GM18508 (cell line): ENCODE results near the gene NOL4L.

Experiments used
- ATAC-seq: cut with Tn5 transposase; IDR thresholded peaks from one replicate; pipeline ENCODE4 v1.9.1; 2021; ENCODE audit warnings: moderate number of reproducible peaks; ENCODE audit not compliant: insufficient read depth, unreplicated experiment

The NOL4L gene

DNA sequence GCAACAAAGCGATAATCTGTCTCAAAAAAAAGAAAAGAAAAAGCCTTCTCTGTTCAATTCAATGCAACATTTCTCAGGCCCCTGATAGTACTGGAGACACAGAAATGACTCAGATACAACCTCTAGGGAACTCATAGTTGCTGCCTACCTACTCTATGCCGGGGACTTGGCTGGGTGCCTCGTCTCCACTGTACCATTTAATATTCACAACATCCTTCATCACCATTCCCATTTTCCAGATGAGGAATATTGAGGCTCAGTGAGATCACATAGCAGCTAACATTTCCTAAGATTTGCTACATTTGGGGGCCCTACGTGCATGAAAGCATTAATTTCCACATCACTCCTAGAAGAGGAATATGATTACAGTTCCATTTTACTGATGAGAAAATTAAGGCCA, 7.5 kb downstream of the NOL4L start:
- no peak for ATAC-seq

DNA sequence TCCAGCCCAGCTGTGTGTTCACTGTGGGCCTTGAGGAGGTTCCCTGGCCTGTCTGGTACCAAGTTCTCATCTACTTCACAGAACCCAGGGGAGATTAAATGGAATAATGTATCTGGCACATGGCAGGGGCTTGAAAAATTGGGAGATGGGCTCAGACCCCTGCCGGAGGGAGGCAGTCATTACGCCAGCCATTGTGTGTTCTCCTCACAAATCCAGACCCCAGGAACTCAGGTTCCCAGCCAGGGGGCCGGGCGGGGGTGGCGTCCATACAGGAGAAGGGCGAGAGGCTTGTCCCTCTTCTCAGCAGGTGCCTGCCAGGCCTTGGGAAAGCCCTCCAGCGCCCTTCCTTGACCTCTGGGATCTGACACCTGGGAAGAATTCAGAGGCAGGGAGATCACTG, 8.1 kb downstream of the NOL4L start:
- ATAC-seq = no peak

DNA sequence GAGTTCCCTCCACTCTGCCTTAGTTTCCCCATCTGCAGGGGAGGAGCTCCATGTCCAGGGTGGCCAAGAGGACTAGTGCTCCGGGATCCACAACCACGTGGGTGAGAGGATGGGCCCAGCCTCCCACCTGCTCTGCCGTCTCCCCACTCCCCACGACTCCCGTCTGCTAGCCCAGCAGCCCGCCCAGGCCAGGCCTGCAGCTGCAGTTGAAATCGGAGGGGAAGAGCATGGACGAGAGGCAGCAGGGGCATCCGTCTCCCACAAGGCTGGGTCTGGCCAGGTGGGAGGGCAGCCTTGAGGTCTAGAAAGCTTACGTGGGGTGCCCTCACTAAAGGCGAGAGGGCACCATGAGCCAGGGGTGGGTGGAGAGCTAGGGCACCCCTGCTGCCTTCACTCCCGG, 8.6 kb downstream of the NOL4L start:
- ATAC-seq = no peak

DNA sequence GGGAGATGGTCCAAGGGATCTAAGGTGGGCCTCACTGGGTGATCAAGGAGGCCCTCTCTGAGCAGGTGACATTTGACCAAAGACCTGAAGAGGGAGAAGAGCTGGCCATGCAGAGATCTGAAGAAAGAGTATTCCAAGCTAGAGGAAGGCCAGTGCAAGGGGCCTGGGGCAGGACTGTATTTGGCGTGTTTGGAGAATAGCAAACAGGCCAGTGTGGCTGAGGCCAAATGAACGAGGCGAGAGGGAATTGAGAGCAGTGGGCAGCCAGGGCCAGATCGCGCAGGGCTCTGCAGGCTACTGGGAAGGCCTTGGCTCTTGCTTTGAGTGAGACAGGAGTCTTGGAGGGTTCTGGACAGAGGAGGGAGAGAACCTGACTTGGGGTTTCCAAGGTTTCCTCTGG, 9.3 kb downstream of the NOL4L start:
- no peak for ATAC-seq

DNA sequence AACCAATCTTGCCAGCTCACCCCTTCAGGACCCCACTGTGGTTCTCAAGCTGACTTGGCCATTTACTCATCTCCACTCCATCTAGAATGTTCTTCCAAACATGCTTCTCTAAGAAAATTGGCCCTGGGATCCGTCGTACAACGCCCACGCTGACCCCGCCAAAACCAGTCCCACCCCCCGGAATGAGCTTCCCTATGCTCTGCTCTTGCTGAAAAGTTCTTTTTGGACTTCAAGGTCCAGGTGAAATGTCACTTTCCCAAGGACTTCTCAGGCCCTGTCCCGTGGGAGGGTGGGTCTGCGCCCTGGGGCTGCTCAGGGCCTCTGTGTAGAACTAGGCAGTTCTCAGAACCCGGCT, 9.9 kb downstream of the NOL4L start:
- ATAC-seq = no peak

DNA sequence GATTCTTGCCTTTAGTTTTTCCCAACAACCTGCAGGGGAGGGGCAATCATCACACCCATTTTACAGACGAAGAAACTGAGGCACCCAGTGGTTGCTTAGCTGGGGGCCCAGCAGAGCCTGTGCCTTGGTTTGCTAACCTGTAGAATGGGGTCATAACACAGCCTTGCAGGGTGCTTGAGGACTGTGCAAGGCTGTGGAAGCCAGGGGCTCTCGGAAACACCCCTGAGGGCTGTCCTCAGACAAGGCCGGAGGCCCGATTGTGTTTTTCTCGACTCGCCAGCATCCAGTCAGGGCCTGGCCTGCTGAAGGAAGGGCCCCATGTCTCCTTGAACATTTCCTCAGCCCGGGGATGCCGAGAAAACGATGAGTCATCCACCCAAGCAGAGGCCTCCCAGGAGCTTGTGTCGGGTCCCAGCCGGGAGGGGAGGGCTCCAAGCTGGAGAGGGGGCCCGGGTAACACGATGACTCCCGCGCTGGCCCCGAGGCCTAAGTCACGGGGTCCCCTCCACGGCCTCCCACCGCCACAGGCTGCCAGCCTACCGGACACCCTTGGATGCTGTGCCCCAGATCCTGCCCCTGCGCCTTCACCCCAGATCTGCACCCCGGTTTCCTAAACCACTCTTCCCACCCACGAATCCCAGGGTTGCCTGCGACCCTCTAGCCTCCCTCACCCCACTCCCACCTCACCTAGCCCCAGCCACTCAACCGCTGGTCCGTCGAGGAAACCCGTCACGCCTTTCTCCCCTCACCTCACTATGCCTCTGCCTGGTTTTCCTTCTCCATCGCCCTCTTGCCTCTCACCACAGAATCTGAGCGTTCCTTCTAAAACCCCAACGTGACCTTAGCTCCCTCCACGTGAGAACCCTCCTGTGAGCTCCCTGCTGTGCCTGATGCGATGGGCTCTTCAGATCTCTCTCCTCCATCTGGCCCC, 10.6 kb downstream of the NOL4L start:
- ATAC-seq = no peak

DNA sequence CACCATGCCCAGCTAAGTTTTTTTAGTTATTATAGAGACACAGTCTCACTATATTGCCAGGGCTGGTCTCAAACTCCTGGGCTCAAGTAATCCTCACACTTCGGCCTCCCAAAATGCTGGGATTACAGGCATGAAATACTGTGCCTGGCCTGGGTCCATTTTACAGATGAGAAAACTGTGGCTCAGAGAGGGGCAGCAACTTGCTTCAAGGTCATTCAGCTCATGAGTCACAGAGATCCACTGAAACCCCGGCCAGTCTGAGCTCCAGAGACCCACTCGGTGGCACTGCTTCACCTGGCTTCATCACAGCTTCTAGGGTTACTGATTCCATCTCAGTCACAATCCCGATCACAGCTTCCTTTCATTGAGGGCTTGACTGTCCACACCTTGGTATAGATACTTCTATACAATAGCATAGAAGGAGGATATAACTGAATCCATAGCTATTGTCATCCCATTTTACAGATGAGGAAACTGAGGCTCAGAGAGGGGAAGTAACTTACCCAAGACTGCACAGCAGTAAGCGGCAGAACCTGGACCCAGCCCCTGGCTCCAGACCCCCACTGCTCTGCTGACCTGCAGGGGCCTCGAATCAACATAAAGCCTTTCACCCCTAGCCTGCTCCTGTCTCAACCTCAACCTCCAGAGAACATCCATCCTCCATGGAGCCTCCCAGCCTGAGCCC, 11.8 kb downstream of the NOL4L start:
- ATAC-seq = no peak

DNA sequence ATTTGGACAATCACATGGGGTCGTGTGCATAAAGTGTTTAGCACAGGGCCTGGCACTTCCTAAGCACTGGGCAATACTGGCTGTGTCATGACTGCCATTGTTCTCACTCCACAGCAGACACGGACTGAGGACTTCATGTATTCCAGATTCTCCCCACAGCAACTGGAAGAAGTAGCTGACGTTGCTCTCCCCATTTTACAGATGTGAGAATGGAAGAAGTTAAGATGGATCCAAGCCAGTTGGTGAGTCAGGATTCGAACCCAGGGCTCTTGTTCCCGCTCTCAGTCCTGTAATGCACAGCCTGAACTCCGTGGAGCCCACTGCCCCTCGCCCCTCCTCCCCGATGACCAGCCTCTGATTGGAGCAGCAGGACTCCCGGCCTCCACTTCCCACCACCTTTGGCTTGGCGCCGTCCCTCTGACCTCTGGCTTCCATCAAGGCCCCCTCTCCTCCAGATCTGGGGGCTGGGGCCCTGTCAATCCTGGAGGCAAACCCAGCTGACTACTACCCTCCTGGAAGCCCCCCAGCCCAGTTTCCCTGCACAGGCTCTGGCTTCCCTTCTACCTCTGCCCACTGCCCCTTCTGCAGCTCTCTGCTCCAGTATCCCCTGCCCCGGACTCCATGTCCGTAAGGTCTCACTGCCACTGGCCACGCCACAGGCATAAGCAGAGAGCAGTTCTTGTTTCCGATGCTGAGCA, 12.7 kb downstream of the NOL4L start:
- no peak for ATAC-seq

DNA sequence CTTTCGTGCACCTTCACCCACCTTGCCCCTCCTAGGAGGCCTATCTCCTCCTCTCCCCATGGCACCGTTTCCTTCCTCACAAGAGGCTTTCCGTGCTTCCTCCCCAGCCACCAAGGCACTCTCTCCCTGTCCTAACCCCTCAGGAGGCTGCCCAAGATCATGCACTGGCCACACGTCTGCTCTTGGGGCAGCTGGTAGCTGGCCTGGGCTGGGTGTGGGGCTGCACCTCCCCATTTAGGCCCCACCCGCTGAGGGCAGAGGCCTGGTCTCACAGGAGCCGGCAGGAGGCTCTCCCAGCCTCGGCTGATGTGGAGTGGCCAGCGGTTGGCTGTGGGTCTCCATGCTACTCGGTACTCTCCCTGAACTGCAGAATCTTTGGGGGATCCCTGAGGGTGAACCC, 13.6 kb downstream of the NOL4L start:
- ATAC-seq = no peak

DNA sequence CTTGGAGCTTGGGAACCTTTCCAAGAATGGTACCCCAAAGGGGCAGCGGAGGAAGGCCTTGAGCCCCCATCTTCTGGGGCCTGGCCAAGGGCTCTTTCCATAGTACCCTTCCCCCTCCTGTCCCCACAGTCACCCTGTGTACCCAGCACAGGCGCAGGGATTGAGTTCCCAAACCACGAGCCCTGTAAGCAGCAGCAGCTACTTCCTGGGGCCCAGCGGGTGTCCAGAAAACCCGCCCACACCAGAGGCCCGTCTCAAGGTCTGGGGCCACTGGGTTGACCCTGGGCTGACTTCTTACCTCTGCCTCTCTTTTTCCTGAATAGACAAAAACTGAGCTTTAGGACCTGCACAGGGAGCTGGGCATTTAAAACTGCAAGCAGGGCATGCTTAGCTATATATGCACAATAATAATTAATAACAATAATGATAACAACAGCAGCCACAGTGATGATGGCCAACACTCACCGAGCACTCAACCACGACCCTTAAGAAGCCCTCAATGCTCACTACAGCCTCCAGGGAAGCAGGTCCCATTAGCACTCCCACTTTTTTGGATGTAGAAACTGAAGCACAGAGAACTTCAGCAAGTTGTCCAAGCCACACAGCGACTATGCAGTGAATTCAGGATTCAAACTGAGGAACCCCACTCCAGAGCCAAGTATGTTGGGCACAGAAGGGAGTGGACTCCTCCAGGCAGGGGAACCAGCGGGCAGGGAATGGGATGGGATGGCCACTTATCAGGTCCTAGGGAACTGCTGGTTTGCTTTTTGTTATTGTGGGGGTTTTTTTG, 14.5 kb downstream of the NOL4L start:
- ATAC-seq = no peak

DNA sequence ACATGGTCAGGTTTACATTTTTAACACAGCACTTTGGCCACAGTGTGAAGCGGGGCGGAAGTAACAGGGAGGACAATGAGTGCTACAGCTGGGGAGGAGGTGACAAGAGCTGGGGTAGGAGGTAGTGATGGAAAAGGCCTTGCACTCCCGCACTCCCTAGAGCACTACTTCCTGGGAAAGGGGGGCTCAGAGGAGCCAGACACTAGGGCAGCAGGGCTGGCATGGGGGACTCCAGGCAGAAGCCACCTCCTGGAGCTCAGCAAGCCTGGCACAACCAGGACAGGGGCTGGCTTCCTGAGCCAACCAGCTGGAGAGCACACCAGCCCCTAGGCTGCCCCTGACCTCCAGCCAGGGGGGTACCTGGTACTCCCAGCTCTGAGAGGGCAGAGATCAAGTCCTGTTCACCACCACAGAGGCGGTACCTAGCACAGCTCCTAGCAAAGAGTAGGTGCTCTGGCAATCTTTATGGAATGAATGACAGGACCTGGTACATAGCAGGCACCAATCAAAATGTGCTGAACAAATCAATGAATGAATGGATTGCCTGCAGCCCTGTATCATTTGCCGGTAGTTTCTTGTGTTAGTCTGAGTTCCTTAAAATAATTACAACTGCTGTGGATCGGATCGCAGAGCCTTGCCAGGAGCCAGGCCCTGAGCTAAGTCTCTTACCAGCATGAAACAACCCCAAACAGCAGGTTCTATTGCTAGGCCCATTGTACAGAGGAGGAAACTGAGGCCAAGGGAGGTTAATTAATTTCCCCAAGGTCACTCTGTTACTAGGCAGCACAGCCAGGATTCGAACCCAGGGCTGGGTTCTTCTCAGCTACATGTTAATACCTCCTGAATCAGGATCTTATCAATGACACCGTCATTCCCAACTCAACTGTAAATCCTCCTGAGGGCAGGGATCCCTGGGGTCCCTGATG, 15.5 kb downstream of the NOL4L start:
- no peak for ATAC-seq

DNA sequence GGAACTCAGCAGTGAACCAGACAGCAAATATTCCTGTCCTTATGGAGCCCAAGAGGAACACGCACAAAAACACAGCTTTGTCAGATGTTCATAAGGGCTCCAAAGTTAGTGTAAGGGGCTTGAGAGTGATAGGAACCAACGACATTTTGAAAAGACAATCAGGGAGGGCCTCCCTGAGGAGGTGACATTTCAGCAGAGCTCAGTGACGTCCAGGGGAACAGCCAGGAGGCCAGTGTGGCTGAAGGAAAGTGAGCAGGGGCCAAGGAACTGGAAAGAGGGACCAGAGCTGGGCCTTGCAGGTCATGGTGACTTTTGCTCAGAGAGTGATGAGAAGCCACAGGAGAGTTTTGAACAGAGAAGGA, 16.1 kb downstream of the NOL4L start:
- no peak for ATAC-seq

DNA sequence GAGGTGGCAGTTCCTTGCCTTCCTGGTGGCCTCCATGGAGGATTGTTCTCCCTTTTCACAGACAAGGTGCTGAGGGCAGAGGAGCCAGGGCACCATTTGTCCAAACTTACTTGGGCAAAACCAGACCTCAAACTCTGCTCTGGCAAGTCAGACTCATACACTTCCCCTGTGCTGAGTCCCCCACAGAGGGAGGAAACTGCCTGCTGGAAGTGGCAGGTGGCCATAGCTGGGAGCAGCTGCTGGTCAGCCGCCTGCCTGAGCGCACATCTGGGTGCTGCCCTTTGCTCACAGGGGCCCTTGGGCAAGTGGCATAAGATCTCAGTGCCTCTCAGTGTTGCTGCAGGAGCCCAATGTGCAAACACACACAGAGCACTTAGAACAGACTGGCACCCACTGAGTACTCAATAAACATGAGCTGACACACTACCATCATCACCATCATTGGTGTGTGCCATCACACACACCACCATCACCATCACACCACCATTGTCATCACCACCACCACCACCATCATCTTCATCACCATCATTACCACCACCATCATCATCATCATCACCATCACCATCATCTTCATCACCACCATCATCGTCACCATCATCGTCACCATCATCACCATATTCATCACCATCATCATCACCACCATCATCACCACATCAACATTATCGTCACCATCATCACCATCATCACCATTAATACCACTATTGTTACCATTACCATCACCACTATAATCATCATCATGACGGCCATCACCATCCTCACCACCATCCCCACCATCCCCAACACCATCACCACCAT, 17.6 kb downstream of the NOL4L start:
- ATAC-seq = no peak

DNA sequence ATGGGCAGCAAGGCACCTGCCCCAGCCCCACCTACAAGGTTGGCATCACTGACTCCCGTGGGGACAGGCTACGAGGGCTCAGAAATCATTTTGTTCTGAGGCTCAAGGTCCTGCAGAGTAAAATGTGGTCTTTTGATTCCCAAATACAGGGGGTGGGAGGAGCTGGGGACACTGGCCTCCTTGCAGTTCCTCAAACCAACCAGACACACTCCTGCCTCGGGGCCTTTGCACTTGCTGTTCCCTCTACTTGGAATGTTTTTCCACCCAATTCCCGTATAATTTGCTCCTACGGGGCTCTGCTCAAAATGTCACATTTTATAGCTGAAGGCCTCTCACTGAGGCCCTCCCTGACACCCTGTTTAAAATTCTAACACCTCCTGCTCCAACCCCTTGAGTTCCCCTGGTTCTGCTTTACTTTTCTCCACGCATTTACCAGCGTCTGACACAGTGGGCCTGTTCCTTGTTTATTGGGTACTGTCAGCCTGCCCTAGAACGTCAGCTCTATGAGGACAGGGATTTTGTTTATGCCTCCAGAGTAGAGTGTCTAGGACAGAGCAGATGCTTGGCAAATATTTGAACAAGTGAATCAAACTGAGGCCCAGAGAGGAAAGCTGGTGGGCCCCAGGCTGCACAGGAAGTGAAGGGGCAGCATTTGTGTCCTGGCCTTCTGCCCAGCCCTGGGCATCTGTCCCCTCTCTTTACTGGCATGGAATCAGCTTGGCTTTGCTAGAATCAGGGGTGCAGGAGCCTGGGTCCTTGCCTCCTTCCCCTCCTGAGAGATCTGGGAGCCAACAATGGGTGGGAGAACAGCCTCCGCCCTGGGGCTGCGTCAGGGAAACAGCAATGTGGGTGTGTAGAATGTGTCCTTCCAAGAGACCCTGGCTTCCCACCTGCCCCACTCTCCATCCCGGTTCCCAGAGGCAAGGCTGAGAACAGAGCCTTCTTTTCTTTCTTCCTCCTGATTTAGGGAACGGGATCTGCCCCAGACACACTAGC, 18.5 kb downstream of the NOL4L start:
- ATAC-seq = no peak

DNA sequence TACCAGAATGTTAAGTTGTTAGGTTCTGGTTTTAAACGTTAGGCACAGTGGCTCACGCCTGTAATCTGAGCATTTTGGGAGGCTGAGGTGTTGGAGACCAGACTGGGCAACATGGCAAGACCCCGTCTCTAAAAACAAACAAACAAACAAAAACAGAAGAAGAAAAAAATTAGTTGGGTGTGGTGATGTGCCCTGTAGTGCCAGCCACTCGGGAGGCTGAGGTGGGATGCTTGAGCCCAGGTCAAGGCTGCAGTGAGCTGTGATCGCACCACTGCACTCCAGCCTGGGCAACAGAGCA, 19.4 kb downstream of the NOL4L start:
- no peak for ATAC-seq

DNA sequence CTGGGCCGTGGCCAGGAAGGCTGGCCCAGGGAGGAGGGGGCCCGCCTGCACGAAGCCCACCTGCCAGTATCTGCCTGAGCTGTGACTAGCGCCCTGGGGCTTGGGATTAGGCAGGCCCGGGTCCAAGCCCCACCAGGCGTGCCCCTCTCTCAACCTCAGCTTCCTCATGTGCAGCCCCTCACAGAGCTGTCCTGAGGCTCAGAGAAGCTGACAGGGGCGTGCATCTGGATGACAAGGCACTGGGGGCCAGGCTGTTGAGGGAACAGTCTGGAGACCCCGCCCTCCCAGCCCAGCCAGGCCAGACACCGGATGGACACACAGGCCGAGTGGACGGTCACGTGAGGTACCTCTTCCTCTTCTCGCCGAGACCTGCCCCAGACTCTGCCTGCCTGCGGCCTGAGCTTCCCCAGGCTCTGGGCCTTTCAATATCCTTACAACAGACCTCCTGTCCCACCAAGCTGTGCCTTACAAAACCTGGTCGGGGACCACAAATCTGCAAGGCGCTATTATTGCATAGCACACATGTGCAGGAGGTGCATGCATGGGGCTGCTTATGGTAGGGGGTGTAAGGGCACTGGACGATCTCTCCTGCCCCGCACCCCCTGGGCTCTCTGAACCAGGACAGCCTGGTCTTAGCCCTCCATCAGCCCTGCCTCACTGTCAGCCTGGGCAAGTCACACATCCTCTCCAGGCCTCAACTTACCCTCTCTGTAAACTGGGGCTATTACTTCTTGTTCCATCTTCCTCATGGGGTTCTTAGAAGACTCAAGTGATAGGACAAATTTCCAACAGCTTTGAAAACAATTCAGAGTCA, 20.0 kb downstream of the NOL4L start:
- no peak for ATAC-seq

DNA sequence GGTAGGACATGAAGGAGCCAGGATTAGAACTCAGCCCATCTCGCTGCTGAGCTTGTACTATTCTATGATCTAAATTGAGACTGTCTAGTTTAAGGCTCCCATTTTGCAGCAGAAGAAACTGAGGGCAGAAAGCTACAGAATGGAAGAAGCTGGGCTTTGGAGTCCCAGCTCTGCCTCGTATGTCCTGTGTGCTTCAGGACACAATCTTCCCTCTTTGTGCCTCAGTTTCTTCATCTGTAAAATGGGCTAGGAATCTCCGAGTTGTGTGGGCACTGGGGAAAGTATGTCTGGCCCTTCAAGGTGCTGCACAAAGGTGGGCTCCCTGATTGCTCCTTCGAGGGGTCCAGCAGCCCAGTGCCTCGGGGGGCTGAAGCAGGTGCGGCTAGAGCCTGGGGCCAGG, 20.7 kb downstream of the NOL4L start:
- ATAC-seq = no peak
